ENCODE measurements around the gene STK32B.

The STK32B gene

DNA sequence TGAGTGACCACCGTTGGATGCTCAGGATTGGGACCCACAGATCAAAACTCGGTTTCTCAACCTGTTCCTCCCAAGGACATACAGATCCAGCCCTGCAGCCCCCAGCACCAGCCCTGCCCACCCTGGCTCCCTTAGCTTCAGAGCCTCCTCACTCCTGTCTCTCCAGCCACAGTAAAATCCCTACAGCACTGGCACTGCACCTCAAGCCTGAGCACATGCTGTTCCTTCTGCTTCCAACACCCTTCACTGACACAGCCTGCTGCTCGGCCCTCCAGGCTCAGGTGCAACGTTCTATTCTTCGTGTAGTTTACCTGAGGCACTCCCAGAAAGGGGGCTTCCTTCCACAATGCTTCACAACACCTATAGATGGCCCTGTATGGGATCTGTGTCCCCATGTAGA, 493.5 kb downstream of the STK32B start:
- TF ChIP-seq, protein P1, sequence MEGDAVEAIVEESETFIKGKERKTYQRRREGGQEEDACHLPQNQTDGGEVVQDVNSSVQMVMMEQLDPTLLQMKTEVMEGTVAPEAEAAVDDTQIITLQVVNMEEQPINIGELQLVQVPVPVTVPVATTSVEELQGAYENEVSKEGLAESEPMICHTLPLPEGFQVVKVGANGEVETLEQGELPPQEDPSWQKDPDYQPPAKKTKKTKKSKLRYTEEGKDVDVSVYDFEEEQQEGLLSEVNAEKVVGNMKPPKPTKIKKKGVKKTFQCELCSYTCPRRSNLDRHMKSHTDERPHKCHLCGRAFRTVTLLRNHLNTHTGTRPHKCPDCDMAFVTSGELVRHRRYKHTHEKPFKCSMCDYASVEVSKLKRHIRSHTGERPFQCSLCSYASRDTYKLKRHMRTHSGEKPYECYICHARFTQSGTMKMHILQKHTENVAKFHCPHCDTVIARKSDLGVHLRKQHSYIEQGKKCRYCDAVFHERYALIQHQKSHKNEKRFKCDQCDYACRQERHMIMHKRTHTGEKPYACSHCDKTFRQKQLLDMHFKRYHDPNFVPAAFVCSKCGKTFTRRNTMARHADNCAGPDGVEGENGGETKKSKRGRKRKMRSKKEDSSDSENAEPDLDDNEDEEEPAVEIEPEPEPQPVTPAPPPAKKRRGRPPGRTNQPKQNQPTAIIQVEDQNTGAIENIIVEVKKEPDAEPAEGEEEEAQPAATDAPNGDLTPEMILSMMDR (IDR thresholded peaks at IDR 0.05; ENCODE audit: low read depth, low read length), result no peak
- H3K4me3 ChIP-seq (ENCODE audit: low read depth, low read length), result no peak overlapping the region

GRCh38 chr4:5545271-5545670, 494.0 kb downstream of the STK32B start:
- no peak overlapping the region for H3K4me3 ChIP-seq (ENCODE audit: low read depth, low read length)
- TF ChIP-seq, protein P1 (IDR thresholded peaks at IDR 0.05; ENCODE audit: low read depth, low read length), result no peak

DNA sequence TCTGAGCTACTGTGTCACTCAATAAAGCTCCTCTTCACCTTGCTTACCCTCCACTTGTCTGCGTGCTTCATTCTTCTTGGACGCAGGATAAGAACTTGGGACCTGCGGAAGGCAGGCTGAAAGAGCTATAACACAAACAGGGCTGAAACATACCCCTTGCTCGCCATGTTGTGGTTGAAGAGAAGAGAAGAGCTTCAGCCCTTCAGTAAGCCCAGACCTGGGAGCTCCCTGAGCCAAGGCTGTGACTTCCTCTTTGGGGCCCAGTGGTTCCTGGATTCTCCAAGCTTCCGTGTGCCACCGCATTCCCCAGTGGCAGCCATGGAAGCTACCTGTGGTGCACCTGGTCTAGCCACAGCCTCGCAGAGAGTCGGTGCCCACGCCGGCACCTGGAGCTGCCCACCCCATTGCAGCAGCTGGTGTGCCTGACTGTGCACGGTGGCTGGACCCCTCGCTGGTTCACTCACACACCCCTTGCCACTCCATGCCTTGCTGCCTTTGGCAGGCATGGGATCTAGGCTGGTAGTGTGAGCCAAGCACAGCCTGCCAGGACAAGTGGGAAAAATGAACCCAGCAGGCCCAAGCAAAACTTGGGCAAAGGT, 496.5 kb downstream of the STK32B start:
- H3K4me3 ChIP-seq (ENCODE audit: low read depth, low read length), result no peak overlapping the region
- TF ChIP-seq, protein P1 (IDR thresholded peaks at IDR 0.05; ENCODE audit: low read depth, low read length), result no peak
